ENCODE data around the gene LDLRAD3.

The LDLRAD3 gene

GRCh38 chr11:36108881-36109589 lies 165.2 kb downstream of the LDLRAD3 start:
- no peak for DNase-seq

DNA sequence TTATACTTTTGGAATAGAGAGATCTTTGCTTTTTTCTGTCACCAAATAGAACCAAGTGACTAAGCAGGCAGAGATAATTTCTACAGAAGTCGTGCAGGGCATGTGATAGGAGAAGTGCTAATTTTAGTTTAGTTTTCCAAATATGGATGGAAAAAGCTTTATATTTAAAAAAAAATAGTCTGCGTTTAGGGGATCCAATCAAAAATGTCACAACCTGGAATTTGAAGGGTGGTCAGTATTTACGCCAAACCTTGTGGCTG lies 165.7 kb downstream of the LDLRAD3 start:
- DNase-seq: no peak

DNA sequence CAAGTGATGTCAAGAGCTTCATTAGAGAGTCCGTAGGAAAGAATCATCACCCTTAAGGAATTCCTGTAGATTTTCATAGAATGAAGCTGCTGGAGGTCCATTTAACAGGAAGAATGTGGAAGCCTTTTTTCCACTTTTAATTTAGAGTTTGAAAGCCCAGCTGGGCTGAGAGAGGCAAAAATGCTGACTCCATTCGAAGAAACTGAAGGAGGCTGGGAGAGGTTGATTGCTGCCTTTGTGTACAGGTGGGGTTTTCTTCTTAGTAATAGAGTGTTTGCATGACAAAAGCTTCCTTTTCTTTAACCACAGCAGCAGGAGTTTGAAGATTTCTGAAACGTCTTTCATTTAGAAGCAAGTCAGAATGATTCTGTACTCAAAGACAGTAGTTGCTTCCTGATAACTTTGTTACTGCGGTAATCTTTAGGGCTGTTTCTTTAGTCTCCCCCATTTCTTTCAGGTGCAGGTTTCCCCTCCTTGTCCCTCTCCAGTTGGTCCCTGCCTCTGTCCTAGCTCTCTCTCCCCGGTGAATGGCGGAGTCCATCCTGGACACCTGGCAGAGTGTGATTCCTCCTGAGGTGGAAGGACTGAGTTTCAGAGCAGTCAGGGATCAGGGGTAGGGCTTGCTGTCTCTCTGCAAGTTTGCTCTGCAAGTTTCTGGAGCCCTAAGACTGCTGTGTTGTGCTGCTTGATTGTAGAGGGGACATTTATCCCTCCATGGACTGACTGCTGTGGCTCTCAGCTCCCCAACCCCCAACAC lies 166.2 kb downstream of the LDLRAD3 start:
- DNase-seq: no peak

DNA sequence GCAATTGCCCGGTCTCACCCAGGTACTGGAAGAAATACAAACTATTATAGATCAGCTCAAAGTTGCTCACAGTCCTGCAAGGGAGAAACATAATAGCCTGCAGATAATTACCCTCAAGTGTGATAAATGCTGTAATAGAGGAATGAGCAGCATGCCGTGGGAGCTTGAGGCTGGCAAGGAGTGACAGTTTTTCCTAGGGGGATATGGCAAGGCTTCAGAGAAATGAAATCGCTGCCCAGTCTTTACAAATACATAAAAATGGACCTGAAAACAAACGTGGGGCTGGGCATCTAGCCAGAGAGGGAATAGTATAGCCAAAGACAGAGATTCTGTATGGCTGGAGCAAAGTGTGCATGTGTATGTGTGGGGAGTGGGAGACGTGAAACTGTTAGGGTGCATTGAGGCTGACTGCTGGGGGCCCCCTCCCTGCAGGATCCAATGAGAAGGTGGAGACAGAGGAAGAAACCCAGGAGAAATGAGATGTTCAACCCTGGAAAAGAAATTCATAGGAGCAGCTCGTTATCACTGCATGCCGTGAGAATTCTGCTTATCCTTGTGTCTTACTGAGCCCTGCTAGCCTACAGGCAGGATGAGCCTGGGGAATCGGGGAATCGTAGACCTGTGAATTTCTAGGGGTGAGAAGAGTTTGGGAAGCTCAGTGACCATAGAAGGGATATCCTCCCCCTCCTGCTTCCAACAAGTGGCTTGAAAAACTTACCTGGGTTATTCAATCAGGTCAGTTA lies 167.0 kb downstream of the LDLRAD3 start:
- no peak for DNase-seq

DNA sequence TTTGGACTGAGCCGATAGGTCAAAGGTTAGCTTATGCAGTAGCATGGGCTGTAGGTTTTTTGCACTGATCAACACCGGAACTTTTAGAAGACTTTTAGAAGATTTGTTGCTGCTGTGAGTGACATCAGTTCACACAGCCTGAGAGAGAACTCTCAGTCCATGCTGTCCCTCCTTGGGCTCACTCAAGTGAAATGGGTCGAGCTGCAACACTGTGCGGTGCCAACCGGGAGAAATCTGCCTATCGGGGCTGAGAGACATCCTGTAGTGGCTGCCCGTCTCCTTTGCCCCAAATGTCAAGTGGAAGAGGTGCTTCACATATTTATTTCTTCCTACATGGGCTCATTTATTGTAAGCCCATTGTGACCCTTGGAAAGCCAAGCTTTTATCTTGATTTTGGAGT lies 170.2 kb downstream of the LDLRAD3 start:
- no peak for DNase-seq

GRCh38 chr11:36115378-36115801 lies 171.5 kb downstream of the LDLRAD3 start:
- no peak for DNase-seq

DNA sequence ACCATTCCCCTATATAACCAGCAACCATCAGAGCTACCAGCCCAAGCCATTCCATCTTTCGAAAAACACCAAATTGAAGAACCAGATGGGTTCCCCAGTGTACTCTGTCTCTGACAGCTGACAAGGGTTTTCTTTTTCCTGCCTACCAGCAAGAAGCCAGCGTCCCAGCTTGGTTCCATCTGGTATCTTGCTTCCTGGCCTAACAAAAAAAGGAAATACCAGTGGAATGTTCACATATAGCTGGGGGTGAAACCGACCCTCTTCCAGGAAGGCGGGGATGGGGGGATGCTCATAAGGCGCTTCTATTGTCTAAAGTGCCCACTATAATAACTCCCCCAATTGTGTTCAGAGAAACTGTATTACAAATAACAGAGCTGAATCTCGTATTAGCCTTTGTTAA lies 172.3 kb downstream of the LDLRAD3 start:
- no peak for DNase-seq

GRCh38 chr11:36118084-36118483 lies 174.2 kb downstream of the LDLRAD3 start:
- DNase-seq: no peak

DNA sequence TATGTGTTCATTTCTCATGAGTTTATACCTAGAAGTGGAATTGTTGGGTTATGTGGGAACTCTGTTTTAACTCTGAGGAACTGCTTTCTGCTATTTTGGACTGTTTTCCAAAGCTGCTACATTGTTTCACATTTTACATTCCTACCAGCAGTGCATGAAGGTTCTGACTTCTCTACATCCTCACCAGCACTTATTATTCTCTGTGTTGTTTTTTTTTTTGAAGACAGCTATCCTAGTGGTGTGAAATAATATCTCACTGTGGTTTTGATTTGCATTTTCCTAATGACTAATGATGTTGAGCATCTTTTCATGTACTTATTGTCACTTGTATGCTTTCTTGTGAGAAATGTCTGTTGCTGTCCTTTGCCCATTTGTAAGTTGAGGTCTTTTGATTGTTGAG lies 175.4 kb downstream of the LDLRAD3 start:
- no peak for DNase-seq

GRCh38 chr11:36121054-36121453 lies 177.2 kb downstream of the LDLRAD3 start:
- DNase-seq: no peak

DNA sequence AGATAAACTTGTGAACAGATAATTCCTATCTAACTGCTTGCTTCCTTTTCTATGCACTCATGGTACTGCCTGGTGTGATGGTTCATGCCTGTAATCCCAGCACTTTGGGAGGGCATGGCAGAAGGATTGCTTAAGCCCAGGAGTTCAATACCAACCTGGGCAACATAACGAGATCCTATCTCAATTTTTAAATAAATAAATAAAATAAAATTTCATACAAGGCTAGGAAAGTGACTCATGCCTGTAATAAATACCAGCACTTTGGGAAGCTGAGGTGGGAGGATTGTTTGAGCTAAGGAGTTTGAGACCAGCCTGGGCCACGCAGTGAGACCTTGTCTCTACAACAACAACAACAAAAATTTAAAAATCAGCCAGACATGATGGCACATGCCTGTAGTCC lies 178.8 kb downstream of the LDLRAD3 start:
- no peak for DNase-seq

DNA sequence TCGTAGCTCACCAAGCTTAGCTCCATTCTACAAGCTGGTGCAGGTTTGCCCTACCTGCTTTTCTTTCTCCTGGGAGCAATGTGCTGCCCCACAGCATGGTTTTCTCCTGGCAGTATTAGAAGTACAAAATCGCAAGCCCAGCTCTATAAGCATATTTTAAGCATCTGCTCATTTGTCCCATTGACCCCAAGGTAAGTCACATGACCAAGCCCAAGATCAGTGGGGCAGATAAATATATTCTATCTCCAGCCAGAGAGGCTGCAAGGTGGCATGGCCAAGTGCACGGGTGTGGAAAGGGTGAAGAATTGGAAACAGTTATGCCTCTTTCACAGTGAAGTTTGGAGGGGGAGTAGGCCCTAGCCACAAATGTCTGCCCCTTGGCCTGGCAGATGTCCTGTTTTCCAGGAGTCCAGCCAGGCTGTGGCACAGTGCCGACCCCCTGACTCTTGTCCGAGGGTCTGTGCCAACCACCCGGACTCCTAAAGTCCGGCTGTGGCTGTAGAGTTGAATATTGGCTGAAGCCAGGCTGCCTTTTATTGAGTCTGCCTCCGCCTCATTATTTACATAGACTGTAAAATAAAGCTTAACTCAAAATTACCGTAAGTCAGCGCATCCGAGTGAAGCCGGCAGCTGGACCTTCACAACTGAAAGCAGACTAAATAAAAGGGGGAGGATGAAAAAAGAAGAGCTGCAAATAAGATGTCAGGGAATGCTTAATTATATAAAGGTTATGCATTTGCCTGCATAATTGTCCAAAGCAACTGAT lies 179.7 kb downstream of the LDLRAD3 start:
- DNase-seq: no peak

- no peak for DNase-seq
Observed at GRCh38 chr11:36126678-36127077, 182.8 kb downstream of the LDLRAD3 start.

DNA sequence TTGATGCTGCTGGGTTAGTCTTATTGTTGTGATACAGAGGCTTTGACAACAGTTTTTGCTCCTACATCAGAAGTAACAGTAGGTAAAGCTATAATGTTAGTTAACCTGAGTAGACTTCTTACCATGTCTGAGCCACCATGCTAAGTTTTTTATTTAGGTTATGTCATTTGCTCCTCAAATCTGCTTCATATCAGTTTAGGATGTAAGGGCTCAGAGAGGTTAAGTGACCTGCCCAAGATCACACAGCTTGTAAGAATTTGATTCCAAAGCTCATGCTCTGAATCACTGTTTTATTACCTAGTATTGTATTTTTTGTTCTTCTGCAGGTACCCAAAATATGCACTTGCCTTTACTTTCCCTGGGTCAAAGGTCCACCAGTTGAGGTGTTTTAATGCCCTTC lies 183.7 kb downstream of the LDLRAD3 start:
- no peak for DNase-seq

DNA sequence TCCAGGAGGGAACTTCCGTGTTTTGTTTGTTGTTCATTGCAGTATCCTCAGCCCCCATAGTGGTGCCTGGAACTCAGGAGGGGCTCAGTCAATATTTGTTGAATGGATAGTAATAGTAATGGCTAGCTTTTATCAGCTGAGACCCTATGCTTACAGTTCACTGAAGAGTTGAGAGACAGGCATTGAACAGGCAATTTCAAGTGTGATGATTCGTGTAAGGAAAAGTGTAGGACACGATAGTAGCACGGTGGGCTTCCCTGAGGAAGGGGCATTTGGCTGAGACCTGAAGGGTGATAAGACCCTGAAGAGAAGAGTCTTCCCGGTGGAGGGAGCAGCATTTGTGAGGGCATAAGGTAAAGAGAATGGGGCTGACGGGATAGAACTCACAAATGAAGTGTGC lies 186.1 kb downstream of the LDLRAD3 start:
- no peak for DNase-seq

DNA sequence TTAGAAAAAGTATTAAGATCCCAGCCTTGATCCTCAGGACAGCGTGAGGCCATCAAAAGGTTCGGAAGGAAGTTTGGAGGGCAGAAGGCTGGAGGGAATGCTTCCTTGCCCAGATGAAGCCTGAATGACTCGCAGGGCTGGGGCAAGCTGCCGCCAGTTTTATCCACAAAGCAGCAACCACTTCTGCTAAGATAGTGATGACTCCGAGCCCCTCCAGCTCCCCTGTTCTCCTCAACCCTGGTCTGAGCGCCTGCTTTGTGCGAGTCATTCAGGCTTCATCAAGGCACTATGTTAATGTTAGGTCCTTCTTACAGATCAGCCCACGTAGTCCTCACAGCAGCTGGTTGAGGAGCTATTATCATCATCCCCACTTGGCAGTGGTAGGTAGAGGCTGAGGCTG lies 186.5 kb downstream of the LDLRAD3 start:
- no peak for DNase-seq

- DNase-seq: peak; percentile 89
Observed at GRCh38 chr11:36131721-36132397, 188.0 kb downstream of the LDLRAD3 start.

DNA sequence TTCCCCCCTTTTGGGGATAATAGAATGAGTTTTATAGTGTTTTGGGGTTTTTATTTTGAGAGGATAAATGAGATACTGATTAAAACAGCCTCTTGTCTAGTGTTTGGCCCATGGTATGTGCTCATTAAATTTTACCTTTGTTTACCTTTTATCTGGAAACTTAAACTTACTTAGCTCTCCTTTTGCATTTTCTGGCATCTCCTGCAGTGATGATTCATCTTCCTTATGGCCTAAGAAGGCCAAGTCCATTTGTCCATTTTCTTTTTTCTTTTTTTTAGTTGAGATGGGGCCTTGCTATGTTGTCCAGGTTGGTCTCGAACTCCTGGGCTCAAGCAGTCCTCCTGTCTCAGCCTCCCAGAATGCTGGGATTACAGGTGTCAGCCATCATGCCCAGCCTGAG lies 189.1 kb downstream of the LDLRAD3 start:
- no peak for DNase-seq

DNA sequence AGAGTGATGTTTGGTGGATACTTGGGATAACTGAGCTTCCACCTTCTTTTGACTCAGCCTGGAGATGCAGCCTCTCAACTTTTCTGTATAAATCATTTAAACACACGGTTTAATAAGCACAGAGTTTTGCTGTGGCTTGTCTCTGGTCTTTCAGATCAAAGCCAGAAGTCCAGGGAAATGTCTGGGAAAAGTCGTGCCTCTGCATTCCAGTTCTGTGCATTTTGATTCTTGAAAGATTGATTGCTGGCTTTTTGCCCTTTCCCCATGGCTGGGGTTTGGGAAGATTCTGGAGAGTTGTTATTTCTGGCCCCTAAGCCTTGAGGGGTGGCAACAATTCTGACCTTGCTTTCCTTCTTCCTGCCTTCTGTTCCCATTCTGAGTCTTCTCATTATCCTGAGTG lies 191.2 kb downstream of the LDLRAD3 start:
- no peak for DNase-seq

GRCh38 chr11:36139767-36140166 lies 195.9 kb downstream of the LDLRAD3 start:
- DNase-seq: no peak

DNA sequence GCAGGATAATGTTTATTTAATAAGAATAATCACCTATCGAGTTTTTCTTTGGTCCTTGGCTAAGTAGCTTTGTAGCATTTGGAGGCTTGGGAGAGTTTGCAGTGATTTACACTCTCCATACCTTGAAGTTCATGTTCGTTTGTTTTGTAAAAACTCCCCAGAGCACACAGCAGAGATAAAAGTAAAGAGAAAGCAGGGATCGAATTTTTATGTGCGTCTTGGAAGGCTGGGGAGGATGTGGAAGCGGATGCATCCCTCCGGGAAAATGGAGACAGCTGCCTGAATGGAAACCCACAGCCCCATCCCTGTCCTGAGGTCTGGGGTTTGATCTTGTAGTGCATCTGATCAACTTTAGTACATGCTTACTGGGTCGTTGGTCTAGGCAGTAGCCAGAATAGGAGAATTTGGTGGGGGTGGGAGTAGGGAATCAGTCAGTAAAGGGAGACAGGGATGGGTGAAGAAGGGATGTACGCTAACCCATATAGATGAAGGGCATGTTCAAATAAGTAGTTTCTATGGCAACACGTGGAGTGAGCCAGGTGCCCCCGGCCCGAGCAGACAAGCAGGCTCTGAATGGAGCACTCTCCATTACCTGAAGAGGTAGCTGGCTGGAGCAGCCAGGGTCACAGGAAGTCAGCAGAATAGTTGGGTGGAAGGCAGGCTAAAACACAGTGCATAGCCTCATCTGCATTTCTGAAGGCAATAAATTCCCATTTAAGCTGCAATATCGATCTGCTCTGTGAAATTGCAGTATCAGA lies 197.5 kb downstream of the LDLRAD3 start:
- DNase-seq: no peak

GRCh38 chr11:36141956-36142355 lies 198.1 kb downstream of the LDLRAD3 start:
- no peak for DNase-seq

All from eye (tissue), 1 donor.